Measurements from ENCODE around the gene UPF1. TPM values are rescaled to one million over a fixed set of nuclear protein-coding genes. Genes with fewer than 3 reads are reported as not detected.

Gene UPF1
- total RNA-seq, 1 experiment from 2014 or later, result 57.1 TPM

DNA sequence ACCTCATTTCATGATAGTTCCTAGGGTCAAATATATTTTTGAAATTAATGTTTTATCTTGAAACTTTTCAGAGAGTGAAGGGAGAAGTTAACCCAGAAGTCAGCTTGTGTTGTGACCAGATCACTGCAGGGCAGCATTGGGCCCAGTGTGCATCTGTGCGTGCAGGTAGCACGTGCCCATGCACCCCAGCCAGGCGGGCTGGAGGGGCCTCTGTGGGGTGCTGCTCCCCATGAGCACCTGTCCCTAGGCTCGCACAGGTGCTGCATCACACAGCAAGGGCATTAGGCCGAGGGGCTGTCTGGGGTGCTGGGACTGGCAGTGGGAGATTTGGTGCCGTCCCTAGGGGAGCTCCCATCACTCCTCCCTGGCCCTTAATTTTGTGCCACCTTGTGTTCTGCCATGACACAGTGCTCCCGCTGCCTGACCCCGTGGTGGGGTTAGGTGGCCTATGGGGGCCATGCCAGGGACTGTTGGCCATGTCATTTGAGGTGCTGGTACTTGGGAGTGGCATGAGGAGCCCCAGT, 13.1 kb downstream of the UPF1 start:
- Mint-ChIP-seq H3K27me3 (ENCODE audit: unreplicated experiment) (no peaks in the 10 kb centered on the region), H3K36me3 (ENCODE audit: insufficient read depth, unreplicated experiment) (peaks cover 18% of the 10 kb centered on the region)
- intact Hi-C loops (cut with micrococcal nuclease; ENCODE audit: unreplicated experiment), result no loop called here

DNA sequence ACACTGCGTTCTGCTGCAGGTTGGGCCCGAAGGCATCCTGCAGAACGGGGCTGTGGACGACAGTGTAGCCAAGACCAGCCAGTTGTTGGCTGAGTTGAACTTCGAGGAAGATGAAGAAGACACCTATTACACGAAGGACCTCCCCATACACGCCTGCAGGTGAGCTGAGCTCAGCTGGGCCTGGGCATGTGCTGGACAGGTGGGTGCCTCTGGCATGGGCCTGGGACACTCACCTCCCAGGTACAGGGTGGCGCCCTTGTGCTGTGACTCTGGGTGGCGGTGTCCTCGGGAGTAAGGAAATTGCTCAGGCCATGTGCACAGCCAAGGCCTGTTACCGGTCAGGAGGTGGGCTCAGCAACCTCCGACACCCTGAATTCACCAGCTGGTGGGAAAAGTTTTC, 14.2 kb downstream of the UPF1 start:
- no TSS peak for BruUV-seq (replicated peaks)
- Mint-ChIP-seq H3K9me3 (ENCODE audit: low read depth, unreplicated experiment) (no peaks in the 10 kb centered on the region), H3K4me3 (ENCODE audit: low read depth, unreplicated experiment) (no peak overlapping the region), H3K4me1 (ENCODE audit: low read depth, unreplicated experiment) (peaks cover 16% of the 10 kb centered on the region), H3K36me3 (ENCODE audit: insufficient read depth, unreplicated experiment) (peaks cover 25% of the 10 kb centered on the region), H3K27ac (ENCODE audit: unreplicated experiment) (no peak overlapping the region), H3K27me3 (ENCODE audit: unreplicated experiment) (no peaks in the 10 kb centered on the region)
- TF ChIP-seq, protein P1, sequence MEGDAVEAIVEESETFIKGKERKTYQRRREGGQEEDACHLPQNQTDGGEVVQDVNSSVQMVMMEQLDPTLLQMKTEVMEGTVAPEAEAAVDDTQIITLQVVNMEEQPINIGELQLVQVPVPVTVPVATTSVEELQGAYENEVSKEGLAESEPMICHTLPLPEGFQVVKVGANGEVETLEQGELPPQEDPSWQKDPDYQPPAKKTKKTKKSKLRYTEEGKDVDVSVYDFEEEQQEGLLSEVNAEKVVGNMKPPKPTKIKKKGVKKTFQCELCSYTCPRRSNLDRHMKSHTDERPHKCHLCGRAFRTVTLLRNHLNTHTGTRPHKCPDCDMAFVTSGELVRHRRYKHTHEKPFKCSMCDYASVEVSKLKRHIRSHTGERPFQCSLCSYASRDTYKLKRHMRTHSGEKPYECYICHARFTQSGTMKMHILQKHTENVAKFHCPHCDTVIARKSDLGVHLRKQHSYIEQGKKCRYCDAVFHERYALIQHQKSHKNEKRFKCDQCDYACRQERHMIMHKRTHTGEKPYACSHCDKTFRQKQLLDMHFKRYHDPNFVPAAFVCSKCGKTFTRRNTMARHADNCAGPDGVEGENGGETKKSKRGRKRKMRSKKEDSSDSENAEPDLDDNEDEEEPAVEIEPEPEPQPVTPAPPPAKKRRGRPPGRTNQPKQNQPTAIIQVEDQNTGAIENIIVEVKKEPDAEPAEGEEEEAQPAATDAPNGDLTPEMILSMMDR (IDR thresholded peaks at IDR 0.05; ENCODE audit: unreplicated experiment), result no peak
- intact Hi-C loops (cut with micrococcal nuclease; ENCODE audit: unreplicated experiment), result no loop called here
- CTCF ChIA-PET, result interaction anchor here (1.0 kb wide), 1 partner anchor 45 kb away, joined by 5 read pairs; no protein-coding TSS in a partner anchor
- no peak for DNase-seq

More for the DNA sequence above, 13.1 kb downstream of the UPF1 start:
- no peak overlapping the region for H3K4me3 Mint-ChIP-seq (ENCODE audit: low read depth, unreplicated experiment)
- H3K27ac Mint-ChIP-seq (ENCODE audit: unreplicated experiment), result no peak overlapping the region
- no peak for DNase-seq
- H3K9me3 Mint-ChIP-seq (ENCODE audit: low read depth, unreplicated experiment), result no peaks in the 10 kb centered on the region
- no TSS peak for BruUV-seq (replicated peaks)
- CTCF ChIA-PET, result no interaction called here
- TF ChIP-seq, protein P1 (IDR thresholded peaks at IDR 0.05; ENCODE audit: unreplicated experiment), result no peak
- H3K4me1 Mint-ChIP-seq (ENCODE audit: low read depth, unreplicated experiment), result peaks cover 20% of the 10 kb centered on the region

DNA sequence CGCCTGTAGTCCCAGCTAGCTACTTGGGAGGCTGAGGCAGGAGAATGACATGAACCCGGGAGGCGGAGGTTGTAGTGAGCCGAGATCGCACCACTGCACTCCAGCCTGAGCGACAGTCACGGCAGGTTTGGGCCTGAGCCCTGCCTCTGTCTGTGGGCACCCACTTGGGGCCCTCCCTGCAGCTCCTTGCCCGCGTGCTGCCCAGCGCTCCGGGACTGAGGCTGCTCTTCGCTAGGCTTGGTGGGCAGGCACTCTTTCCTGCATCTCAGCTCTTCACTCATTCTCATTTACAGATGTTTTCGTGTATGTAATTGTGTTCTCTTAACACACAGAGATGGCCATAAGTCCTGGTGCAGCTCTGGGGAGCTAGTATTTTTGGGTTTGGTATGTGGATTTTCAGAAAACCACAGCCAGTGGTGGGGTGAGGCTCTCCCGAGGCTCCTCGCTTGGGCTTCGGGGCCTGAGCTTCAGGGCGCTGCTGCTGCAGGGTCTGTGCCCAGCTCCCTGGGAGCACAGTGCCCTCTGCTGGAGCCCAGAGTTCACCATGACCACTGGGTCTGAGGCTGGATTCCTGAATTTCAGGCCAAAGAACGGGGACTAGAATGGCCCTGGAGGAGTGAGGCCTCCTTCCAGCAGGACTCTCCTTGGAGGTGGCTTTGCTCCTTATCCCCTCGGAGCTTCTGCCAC, 15.2 kb downstream of the UPF1 start:
- no peaks in the 10 kb centered on the region for H3K27me3 Mint-ChIP-seq (ENCODE audit: unreplicated experiment)
- TF ChIP-seq, protein P1 (IDR thresholded peaks at IDR 0.05; ENCODE audit: unreplicated experiment), result peak; percentile 53
- H3K27ac Mint-ChIP-seq (ENCODE audit: unreplicated experiment), result no peak overlapping the region
- no peak overlapping the region for H3K4me3 Mint-ChIP-seq (ENCODE audit: low read depth, unreplicated experiment)
- no peaks in the 10 kb centered on the region for H3K9me3 Mint-ChIP-seq (ENCODE audit: low read depth, unreplicated experiment)
- H3K4me1 Mint-ChIP-seq (ENCODE audit: low read depth, unreplicated experiment), result peaks cover 6% of the 10 kb centered on the region
- no TSS peak for BruUV-seq (replicated peaks)
- DNase-seq, result peak; percentile 65
- CTCF ChIA-PET, result interaction anchor here (0.6 to 1.2 kb wide), 12 partner anchors 12 to 396 kb away, joined by 3 to 5 read pairs (median 3); partner anchors contain the start of genes COPE, DDX49, UBA52 and UPF1
- peaks cover 28% of the 10 kb centered on the region for H3K36me3 Mint-ChIP-seq (ENCODE audit: insufficient read depth, unreplicated experiment)
- intact Hi-C loops (cut with micrococcal nuclease; ENCODE audit: unreplicated experiment), result no loop called here

DNA sequence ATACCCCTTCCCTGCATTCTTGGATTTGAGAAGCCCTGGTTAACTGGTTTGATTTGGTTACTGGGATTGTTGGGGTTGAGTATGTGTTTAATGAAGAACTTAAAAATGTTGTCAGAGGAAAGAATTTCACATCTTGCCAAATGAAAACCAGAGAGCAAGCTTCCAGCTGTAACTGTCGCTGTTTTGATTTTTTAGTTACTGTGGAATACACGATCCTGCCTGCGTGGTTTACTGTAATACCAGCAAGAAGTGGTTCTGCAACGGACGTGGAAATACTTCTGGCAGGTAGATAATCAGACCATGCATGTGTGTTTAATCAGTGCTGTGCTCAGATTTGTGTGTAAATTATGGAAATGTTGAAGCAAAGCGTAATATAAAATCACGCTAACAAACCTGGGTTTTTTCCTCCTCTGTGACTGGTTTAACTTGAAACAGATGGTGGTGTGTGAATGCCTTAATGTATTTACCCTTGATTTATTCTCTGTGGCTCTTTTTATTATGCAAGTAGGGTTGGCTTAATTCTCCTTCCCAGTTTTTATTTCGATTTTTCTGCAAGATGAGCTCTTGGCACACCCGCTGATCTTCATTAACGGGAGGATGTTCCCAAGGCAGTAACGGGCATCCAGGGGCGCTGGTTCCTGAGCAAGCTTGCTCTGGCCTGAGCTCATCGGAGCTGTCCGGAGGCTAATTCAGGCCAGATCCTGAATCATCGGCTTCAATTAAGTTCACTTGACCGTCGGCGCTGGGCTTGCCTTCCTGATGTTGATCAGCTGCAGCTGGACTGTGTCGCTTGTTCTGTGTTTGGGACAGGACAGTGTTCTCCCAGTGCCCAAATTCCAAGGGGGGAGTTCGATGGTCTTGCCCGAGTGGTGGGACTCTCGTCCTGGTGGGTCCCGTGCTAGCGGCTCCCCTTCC, 16.0 kb downstream of the UPF1 start:
- no peaks in the 10 kb centered on the region for H3K4me1 Mint-ChIP-seq (ENCODE audit: low read depth, unreplicated experiment)

More for the DNA sequence above, 16.0 kb downstream of the UPF1 start:
- Mint-ChIP-seq H3K9me3 (ENCODE audit: low read depth, unreplicated experiment) (no peaks in the 10 kb centered on the region), H3K4me3 (ENCODE audit: low read depth, unreplicated experiment) (no peak overlapping the region), H3K36me3 (ENCODE audit: insufficient read depth, unreplicated experiment) (peaks cover 31% of the 10 kb centered on the region), H3K27me3 (ENCODE audit: unreplicated experiment) (no peaks in the 10 kb centered on the region), H3K27ac (ENCODE audit: unreplicated experiment) (no peak overlapping the region)
- no peak for DNase-seq
- BruUV-seq (replicated peaks), result no TSS peak
- TF ChIP-seq, protein P1 (IDR thresholded peaks at IDR 0.05; ENCODE audit: unreplicated experiment), result no peak
- intact Hi-C loops (cut with micrococcal nuclease; ENCODE audit: unreplicated experiment), result no loop called here
- CTCF ChIA-PET, result interaction anchor here (0.6 to 1.2 kb wide), 8 partner anchors 12 to 397 kb away, joined by 3 to 4 read pairs (median 3); partner anchors contain the start of genes UBA52 and UPF1
